Mucosa of descending colon (tissue), 3 donors: ENCODE results near the gene SYCP2. TPM values are rescaled to one million over a fixed set of nuclear protein-coding genes. Genes with fewer than 3 reads are reported as not detected.

ENCODE experiments used
- ATAC-seq: fragments of 200-7000 bp; cut with Tn5 transposase; one replicate; pipeline ENCODE4 v1.9.1; 2020; ENCODE audit warnings: mild to moderate bottlenecking, moderate library complexity
- DNase-seq, 3 donors: peaks; one replicate each; pipeline ENCODE4 v3.0.0-alpha.2; 2020
- H3K36me3 ChIP-seq: fragments of 200-600 bp; one replicate; pipeline ENCODE4 v1.8.0; 2021; ENCODE audit warnings: low read depth, mild to moderate bottlenecking
- H3K4me1 ChIP-seq: fragments of 200-600 bp; one replicate; pipeline ENCODE4 v1.8.0; 2021; ENCODE audit warnings: low read depth, mild to moderate bottlenecking
- H3K4me3 ChIP-seq: fragments of 200-600 bp; one replicate; pipeline ENCODE4 v1.8.0; 2021; ENCODE audit warnings: mild to moderate bottlenecking
- H3K9me3 ChIP-seq: fragments of 200-600 bp; one replicate; pipeline ENCODE4 v1.8.0; 2021; ENCODE audit warnings: mild to moderate bottlenecking
- intact Hi-C, 2 donors: fragments of 100-400 bp; cut with DNase I in 1 of 2; cut with micrococcal nuclease in 1 of 2; formaldehyde crosslinking; loops; one replicate each; pipeline versions ENCODE4 v1.11.0 to v1.11.1; 2022; cut with DNase I, micrococcal nuclease
- total RNA-seq, 3 donors: library from RNA; stranded (reverse); fragmentation: NEBNext Ultra II Directional in 2 of 3; extraction: Animal tissue kit (Norgen Biotek cat#: 25700) in 2 of 3; gene quantifications; one replicate each; pipeline versions ENCODE4 v1.2.1 to v1.2.4, GENCODE V29; 2021 to 2023
- TF ChIP-seq, protein P1 (sequence below): fragments of 200-600 bp; IDR thresholded peaks from one replicate; pipeline ENCODE4 v1.8.0; 2022; ENCODE audit warnings: antibody characterized with exemption, mild to moderate bottlenecking
- donor health status: DM: no; HTN: no; CAD: no; lungs with moderate emphysema.
- donor health status: DM: no; HTN: no; CAD: no.
- donor health status: DM: no; HTN: yes; CAD: no.

Gene SYCP2
- total RNA-seq, 3 donors from 2014 or later, result 0.78 to 1.6 (median 1.3) TPM

GRCh38 chr20:59937150-59937549, 3.7 kb upstream of the SYCP2 start:
- DNase-seq (no peak), ATAC-seq (no peak)
- H3K9me3 ChIP-seq, result no peaks in the 10 kb centered on the region
- TF ChIP-seq, protein P1, sequence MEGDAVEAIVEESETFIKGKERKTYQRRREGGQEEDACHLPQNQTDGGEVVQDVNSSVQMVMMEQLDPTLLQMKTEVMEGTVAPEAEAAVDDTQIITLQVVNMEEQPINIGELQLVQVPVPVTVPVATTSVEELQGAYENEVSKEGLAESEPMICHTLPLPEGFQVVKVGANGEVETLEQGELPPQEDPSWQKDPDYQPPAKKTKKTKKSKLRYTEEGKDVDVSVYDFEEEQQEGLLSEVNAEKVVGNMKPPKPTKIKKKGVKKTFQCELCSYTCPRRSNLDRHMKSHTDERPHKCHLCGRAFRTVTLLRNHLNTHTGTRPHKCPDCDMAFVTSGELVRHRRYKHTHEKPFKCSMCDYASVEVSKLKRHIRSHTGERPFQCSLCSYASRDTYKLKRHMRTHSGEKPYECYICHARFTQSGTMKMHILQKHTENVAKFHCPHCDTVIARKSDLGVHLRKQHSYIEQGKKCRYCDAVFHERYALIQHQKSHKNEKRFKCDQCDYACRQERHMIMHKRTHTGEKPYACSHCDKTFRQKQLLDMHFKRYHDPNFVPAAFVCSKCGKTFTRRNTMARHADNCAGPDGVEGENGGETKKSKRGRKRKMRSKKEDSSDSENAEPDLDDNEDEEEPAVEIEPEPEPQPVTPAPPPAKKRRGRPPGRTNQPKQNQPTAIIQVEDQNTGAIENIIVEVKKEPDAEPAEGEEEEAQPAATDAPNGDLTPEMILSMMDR, result no peak
- no peak overlapping the region for H3K4me3 ChIP-seq
- H3K36me3 ChIP-seq, result no peaks in the 10 kb centered on the region
- peaks cover 33% of the 10 kb centered on the region for H3K4me1 ChIP-seq
- intact Hi-C loops, result no loop called here

DNA sequence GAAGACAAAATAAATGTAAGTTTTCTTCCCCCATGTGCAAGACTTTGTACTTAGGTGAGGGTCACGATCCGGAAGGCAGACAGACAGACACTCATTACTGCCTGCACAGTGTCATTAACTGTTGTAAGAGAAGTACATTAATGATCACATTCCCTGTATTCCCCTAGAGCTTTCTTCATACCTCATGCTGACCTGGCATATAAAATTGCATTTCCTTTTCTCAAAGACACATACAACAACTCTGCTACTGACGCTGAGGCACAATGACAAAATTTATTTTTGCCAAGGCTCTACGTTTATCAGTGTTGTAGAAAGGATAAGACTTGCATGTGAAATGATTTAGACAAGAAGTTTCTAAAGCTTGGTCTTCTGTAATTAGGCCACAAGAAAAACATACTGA, 3.0 kb upstream of the SYCP2 start:
- TF ChIP-seq, protein P1, result no peak
- DNase-seq, result no peak
- peaks cover 31% of the 10 kb centered on the region for H3K4me1 ChIP-seq

GRCh38 chr20:59935457-59936185, 2.2 kb upstream of the SYCP2 start:
- ATAC-seq, result no peak
- Histone ChIP-seq H3K4me1 (peaks cover 27% of the 10 kb centered on the region), H3K36me3 (no peaks in the 10 kb centered on the region), H3K4me3 (no peak overlapping the region), H3K9me3 (no peaks in the 10 kb centered on the region)
- intact Hi-C loops, result no loop called here
- no peak for DNase-seq
- TF ChIP-seq, protein P1, result no peak

More for the DNA sequence above, 3.0 kb upstream of the SYCP2 start:
- intact Hi-C loops, result no loop called here
- Histone ChIP-seq H3K9me3 (no peaks in the 10 kb centered on the region), H3K36me3 (no peaks in the 10 kb centered on the region), H3K4me3 (no peak overlapping the region)
- ATAC-seq, result no peak

DNA sequence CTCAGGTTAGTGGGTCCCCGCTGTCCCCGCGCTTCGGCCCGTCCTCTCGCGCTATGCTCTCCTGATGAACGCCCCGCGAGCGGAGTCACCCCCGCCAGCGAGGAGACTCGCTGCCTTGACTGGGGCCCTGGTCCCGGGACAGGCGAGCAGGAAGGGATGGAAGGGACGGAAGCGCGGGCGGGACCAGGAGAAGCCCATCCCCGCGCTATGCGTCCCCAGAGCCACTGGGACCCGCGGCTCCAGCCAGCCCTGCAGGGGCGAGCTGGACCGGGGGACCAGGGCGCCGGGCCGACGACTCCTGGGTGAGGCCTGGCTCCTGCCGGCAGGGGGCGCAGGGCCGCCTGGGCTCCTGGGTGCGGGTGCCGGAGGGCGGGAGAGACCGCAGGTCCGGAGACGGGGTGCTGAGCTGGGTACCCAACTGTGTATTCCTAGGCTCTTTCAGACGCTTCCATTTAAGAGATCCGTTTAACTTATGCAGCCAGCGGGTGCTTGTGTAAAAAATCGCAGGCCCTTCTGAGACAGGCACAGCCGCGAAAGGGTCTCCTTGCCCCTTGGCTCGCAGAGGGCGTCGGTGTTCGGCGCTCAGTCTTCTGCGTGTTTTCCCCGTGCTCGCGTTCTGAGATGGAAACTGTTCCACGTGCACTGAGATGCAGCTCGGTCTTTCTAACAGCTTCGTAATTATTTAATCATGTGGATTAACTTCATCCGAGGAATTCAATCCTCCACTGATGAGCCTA, 580 bp upstream of the SYCP2 start:
- intact Hi-C loops, result no loop called here
- Histone ChIP-seq H3K4me1 (peaks cover 23% of the 10 kb centered on the region), H3K9me3 (no peaks in the 10 kb centered on the region), H3K36me3 (no peaks in the 10 kb centered on the region), H3K4me3 (peak overlapping the region; percentile 28)
- ATAC-seq (peak; percentile 96), DNase-seq (peak; percentile 79 to 86 (median 81))
- TF ChIP-seq, protein P1, result peak; percentile 96

- no peaks in the 10 kb centered on the region for H3K36me3 ChIP-seq
- no peak overlapping the region for H3K4me3 ChIP-seq
- no peak for ATAC-seq
These were observed 681 bp downstream of the SYCP2 start for GRCh38 chr20:59932616-59933295.

More at GRCh38 chr20:59932616-59933295, 681 bp downstream of the SYCP2 start:
- intact Hi-C loops, result no loop called here
- Histone ChIP-seq H3K9me3 (no peaks in the 10 kb centered on the region), H3K4me1 (peaks cover 11% of the 10 kb centered on the region)
- no peak for DNase-seq
- TF ChIP-seq, protein P1, result no peak
